ENCODE measurements around the gene CDH18. TPM values are rescaled to one million over a fixed set of nuclear protein-coding genes. Genes with fewer than 3 reads are reported as not detected.

CDH18 gene
- total RNA-seq, 1 experiment from 2014 or later, result 7.0 TPM

GRCh38 chr5:19690978-19691377, 297.0 kb downstream of the CDH18 start:
- 0 out of 2 replicates have a peak, but pooled peaks cover 4% of the 10 kb centered on the region for H3K9me3 ChIP-seq (ENCODE audit: control insufficient read depth, insufficient read depth, low read depth, low read length)
- no peak for DNase-seq (ENCODE audit: low read depth, low spot score)
- ChIA-PET CTCF (no interaction called here), POLR2A (no interaction called here)
- intact Hi-C loops (cut with micrococcal nuclease; ENCODE audit: unreplicated experiment) (no loop called here), in situ Hi-C loops (cut with HindIII; ENCODE audit: low pct_unique_long_range_greater_than_20kb, low sequenced_read_pairs) (no loop called here)
- H3K36me3 ChIP-seq (ENCODE audit: control insufficient read depth, insufficient read depth, low read length), result no peaks in the 10 kb centered on the region
- no TSS peak for BruUV-seq (replicated peaks)
- no peak for TF ChIP-seq TCF7L2 (IDR thresholded peaks at IDR 0.05; ENCODE audit: low read depth, low read length)
- no peak for TF ChIP-seq SIN3A (IDR thresholded peaks at IDR 0.05; ENCODE audit: borderline replicate concordance, insufficient read depth, low read depth, low read length)
- no peak for TF ChIP-seq CTCF (IDR thresholded peaks at IDR 0.05)
- TF ChIP-seq REST (IDR thresholded peaks at IDR 0.05; ENCODE audit: insufficient read depth in 1 of 2, low read depth in 2 of 2, low read length in 1 of 2), result no peak
- TF ChIP-seq POLR2AphosphoS5 (IDR thresholded peaks at IDR 0.05; ENCODE audit: low read depth, low read length), result no peak
- H3K4me1 ChIP-seq (ENCODE audit: control insufficient read depth, insufficient read depth, low read length), result no peaks in the 10 kb centered on the region
- H3K27ac ChIP-seq (ENCODE audit: low read length), result no peak overlapping the region
- no peaks in the 10 kb centered on the region for H3K27me3 ChIP-seq (ENCODE audit: control insufficient read depth, insufficient read depth, low read length)
- no peak overlapping the region for H3K4me3 ChIP-seq (ENCODE audit: low read depth in 2 of 2, low read length in 2 of 2)
- ATAC-seq, result no peak

GRCh38 chr5:19685473-19685872, 302.5 kb downstream of the CDH18 start:
- H3K9me3 ChIP-seq (ENCODE audit: control insufficient read depth, insufficient read depth, low read depth, low read length), result 0 out of 2 replicates have a peak, but pooled peaks cover 4% of the 10 kb centered on the region
- H3K27ac ChIP-seq (ENCODE audit: low read length), result no peak overlapping the region
- no peaks in the 10 kb centered on the region for H3K36me3 ChIP-seq (ENCODE audit: control insufficient read depth, insufficient read depth, low read length)
- intact Hi-C loops (cut with micrococcal nuclease; ENCODE audit: unreplicated experiment), result no loop called here
- no TSS peak for BruUV-seq (replicated peaks)
- no peak overlapping the region for H3K4me3 ChIP-seq (ENCODE audit: low read depth in 2 of 2, low read length in 2 of 2)
- no peak for ATAC-seq
- ChIA-PET CTCF (no interaction called here), POLR2A (no interaction called here)
- H3K4me1 ChIP-seq (ENCODE audit: control insufficient read depth, insufficient read depth, low read length), result no peaks in the 10 kb centered on the region
- in situ Hi-C loops (cut with HindIII; ENCODE audit: low pct_unique_long_range_greater_than_20kb, low sequenced_read_pairs), result no loop called here
- no peaks in the 10 kb centered on the region for H3K27me3 ChIP-seq (ENCODE audit: control insufficient read depth, insufficient read depth, low read length)
- no peak for DNase-seq (ENCODE audit: low read depth, low spot score)
- TF ChIP-seq TCF7L2 (IDR thresholded peaks at IDR 0.05; ENCODE audit: low read depth, low read length) (no peak), CTCF (IDR thresholded peaks at IDR 0.05) (no peak), REST (IDR thresholded peaks at IDR 0.05; ENCODE audit: insufficient read depth in 1 of 2, low read depth in 2 of 2, low read length in 1 of 2) (no peak), POLR2AphosphoS5 (IDR thresholded peaks at IDR 0.05; ENCODE audit: low read depth, low read length) (no peak)

All from Panc1 (cell line).